GM21447 (cell line): ENCODE data around the gene CNIH3.
"Not testable (repeated sequence)": the region's sequence is repeated elsewhere in the genome, so short reads cannot be mapped to it uniquely, and the experiment has no call there.

Experiments
- ATAC-seq: cut with Tn5 transposase; IDR thresholded peaks from one replicate; pipeline ENCODE4 v1.9.1; 2021; ENCODE audit not compliant: unreplicated experiment

Gene CNIH3

GRCh38 chr1:224615861-224616755, at the start of gene CNIH3:
Gene CNIH3 (plus strand): TSS chr1:224616317. CDS start chr1:224617175, 858 bp downstream.
- ATAC-seq, result no peak

GRCh38 chr1:224566492-224566891, 49.6 kb upstream of the CNIH3 start:
- not testable (repeated sequence) for ATAC-seq

GRCh38 chr1:224569276-224569675, 46.8 kb upstream of the CNIH3 start:
- ATAC-seq, result no peak

GRCh38 chr1:224571975-224572374, 44.1 kb upstream of the CNIH3 start:
- not testable (repeated sequence) for ATAC-seq

GRCh38 chr1:224579526-224579925, 36.6 kb upstream of the CNIH3 start:
- ATAC-seq, result no peak

GRCh38 chr1:224580006-224580405, 36.1 kb upstream of the CNIH3 start:
- no peak for ATAC-seq

- no peak for ATAC-seq
Observed at GRCh38 chr1:224582041-224582440, 34.1 kb upstream of the CNIH3 start.

GRCh38 chr1:224583774-224584173, 32.3 kb upstream of the CNIH3 start:
- ATAC-seq, result no peak

- no peak for ATAC-seq
Observed at GRCh38 chr1:224585051-224585450, 31.1 kb upstream of the CNIH3 start.

GRCh38 chr1:224587051-224587450, 29.1 kb upstream of the CNIH3 start:
- no peak for ATAC-seq

- no peak for ATAC-seq
Observed at GRCh38 chr1:224588515-224588914, 27.6 kb upstream of the CNIH3 start.

- ATAC-seq, result no peak
Observed at GRCh38 chr1:224589006-224589405, 27.1 kb upstream of the CNIH3 start.

GRCh38 chr1:224591326-224591725, 24.8 kb upstream of the CNIH3 start:
- ATAC-seq, result no peak

- ATAC-seq, result no peak
Observed at GRCh38 chr1:224592636-224593582, 23.2 kb upstream of the CNIH3 start.

- ATAC-seq, result no peak
Observed at GRCh38 chr1:224594360-224594759, 21.8 kb upstream of the CNIH3 start.

GRCh38 chr1:224594851-224595250, 21.3 kb upstream of the CNIH3 start:
- no peak for ATAC-seq

GRCh38 chr1:224605482-224606181, 10.5 kb upstream of the CNIH3 start:
- ATAC-seq, result no peak

GRCh38 chr1:224607188-224608148, 8.6 kb upstream of the CNIH3 start:
- ATAC-seq, result no peak

GRCh38 chr1:224609333-224609732, 6.8 kb upstream of the CNIH3 start:
- ATAC-seq, result no peak

- ATAC-seq, result no peak
Observed at GRCh38 chr1:224612246-224612645, 3.9 kb upstream of the CNIH3 start.
